HG03066 (cell line): Measurements from ENCODE around the gene SORCS2.
"Not testable (repeated sequence)": the region's sequence is repeated elsewhere in the genome, so short reads cannot be mapped to it uniquely, and the experiment has no call there.

Experiments
- ATAC-seq: cut with Tn5 transposase; IDR thresholded peaks from one replicate; pipeline ENCODE4 v1.9.1; 2021; ENCODE audit warnings: low read depth; ENCODE audit not compliant: unreplicated experiment

The SORCS2 gene

GRCh38 chr4:7553280-7553679 lies 360.9 kb downstream of the SORCS2 start:
- ATAC-seq, result no peak

GRCh38 chr4:7554905-7555304 lies 362.6 kb downstream of the SORCS2 start:
- ATAC-seq, result no peak

GRCh38 chr4:7556558-7556957 lies 364.2 kb downstream of the SORCS2 start:
- ATAC-seq, result no peak

GRCh38 chr4:7557456-7557855 lies 365.1 kb downstream of the SORCS2 start:
- ATAC-seq, result no peak

- ATAC-seq, result no peak
Measured at GRCh38 chr4:7558436-7558835, 366.1 kb downstream of the SORCS2 start.

GRCh38 chr4:7559316-7559715 lies 367.0 kb downstream of the SORCS2 start:
- no peak for ATAC-seq

- no peak for ATAC-seq
Measured at GRCh38 chr4:7559741-7560395, 367.5 kb downstream of the SORCS2 start.

GRCh38 chr4:7561557-7561956 lies 369.2 kb downstream of the SORCS2 start:
- no peak for ATAC-seq

GRCh38 chr4:7564242-7564641 lies 371.9 kb downstream of the SORCS2 start:
- no peak for ATAC-seq

GRCh38 chr4:7565483-7565882 lies 373.1 kb downstream of the SORCS2 start:
- ATAC-seq, result no peak

- ATAC-seq, result no peak
Measured at GRCh38 chr4:7569810-7570783, 377.8 kb downstream of the SORCS2 start.

GRCh38 chr4:7571001-7571400 lies 378.7 kb downstream of the SORCS2 start:
- no peak for ATAC-seq

- ATAC-seq, result no peak
Measured at GRCh38 chr4:7571701-7572100, 379.4 kb downstream of the SORCS2 start.

- no peak for ATAC-seq
Measured at GRCh38 chr4:7572894-7573293, 380.6 kb downstream of the SORCS2 start.

- no peak for ATAC-seq
Measured at GRCh38 chr4:7573576-7574091, 381.3 kb downstream of the SORCS2 start.

GRCh38 chr4:7574287-7575014 lies 382.1 kb downstream of the SORCS2 start:
- no peak for ATAC-seq

GRCh38 chr4:7575426-7575825 lies 383.1 kb downstream of the SORCS2 start:
- ATAC-seq, result no peak

- ATAC-seq, result not testable (repeated sequence)
Measured at GRCh38 chr4:7577361-7578039, 385.2 kb downstream of the SORCS2 start.

GRCh38 chr4:7581477-7581876 lies 389.1 kb downstream of the SORCS2 start:
- no peak for ATAC-seq
